Right lobe of liver (tissue), 6 donors: Measurements from ENCODE around the gene PXDN. TPM values are rescaled to one million over a fixed set of nuclear protein-coding genes. Genes with fewer than 3 reads are reported as not detected.
A peak's percentile ranks its signal among the peaks of the same experiment; 100 is the strongest.

ENCODE experiments used
- ATAC-seq, 4 donors: fragments of 200-7000 bp; cut with Tn5 transposase; one replicate each; pipeline ENCODE4 v1.9.1; 2020; ENCODE audit warnings: mild to moderate bottlenecking in 4 of 4, moderate library complexity in 4 of 4
- DNase-seq, 3 donors: peaks; one replicate each; pipeline ENCODE4 v3.0.0-alpha.2; 2020
- H3K27ac ChIP-seq, 3 donors: fragments of 200-600 bp; one replicate each; pipeline ENCODE4 v1.8.0; 2022
- H3K27me3 ChIP-seq, 2 donors: fragments of 200-600 bp; one replicate each; pipeline ENCODE4 v1.8.0; 2022
- H3K36me3 ChIP-seq, 4 donors: fragments of 200-600 bp; sonication (generic) in 1 of 4; one replicate each; pipeline versions ENCODE4 v1.5.1 to v1.8.0; 2017 to 2022; ENCODE audit warnings: control low read depth in 1 of 4
- H3K4me1 ChIP-seq, 4 donors: fragments of 200-600 bp; sonication (generic) in 1 of 4; one replicate each; pipeline versions ENCODE4 v1.5.1 to v1.8.0; 2017 to 2022; ENCODE audit warnings: control low read depth in 1 of 4
- H3K4me3 ChIP-seq, 3 donors: fragments of 200-600 bp; one replicate each; pipeline ENCODE4 v1.8.0; 2022
- H3K9me3 ChIP-seq, 4 donors: fragments of 200-600 bp; sonication (generic) in 1 of 4; one replicate each; pipeline versions ENCODE4 v1.5.1 to v1.8.0; 2017 to 2022; ENCODE audit warnings: control low read depth in 1 of 4
- CTCF ChIP-seq, 4 donors: fragments of 200-600 bp in 3 of 4; fragments of 450-650 bp in 1 of 4; IDR thresholded peaks; one replicate each; pipeline versions ENCODE4 v1.5.1 to v1.8.0; 2016 to 2022; ENCODE audit warnings: antibody characterized with exemption in 4 of 4, mild to moderate bottlenecking in 2 of 4
- POLR2A ChIP-seq: fragments of 450-650 bp; IDR thresholded peaks from one replicate; pipeline ENCODE4 v1.6.1; 2017; ENCODE audit warnings: antibody characterized with exemption, mild to moderate bottlenecking
- WGBS: methylation state at CpG from one replicate; pipeline ENCODE4 v1.1.6; 2018; ENCODE audit warnings: low coverage, low lambda C conversion rate; ENCODE audit not compliant: insufficient coverage; ENCODE audit errors: missing lambda C conversion rate; 5-methylcytosine and 5-hydroxymethylcytosine counted together
- intact Hi-C, 2 donors: fragments of 100-400 bp; cut with DNase I; formaldehyde crosslinking; loops; one replicate each; pipeline versions ENCODE4 v1.11.2 to v1.14.1; 2022
- total RNA-seq, 6 experiments: library from RNA; depleted of rRNA in 2 of 6; stranded (reverse); fragments of >200 nt in 2 of 6; fragmentation: NEBNext Ultra II Directional in 3 of 6; extraction: Animal tissue kit (Norgen Biotek cat#: 25700) in 3 of 6; gene quantifications; one replicate each; pipeline versions ENCODE4 v1.1.0 to v1.2.4, GENCODE V29; 2016 to 2023
- donor health status: DM: no; HTN: yes; CAD: no.
- donor health status: DM: no; HTN: no; CAD: no.
- donor health status: DM: no; HTN: no; CAD: no.
- donor health status: DM: no; HTN: yes; CAD: no.
- donor health status: DM: no; HTN: yes; CAD: no.

The PXDN gene
- total RNA-seq, 6 experiments from 2014 or later = 5.5 to 21.0 (median 11.4) TPM

DNA sequence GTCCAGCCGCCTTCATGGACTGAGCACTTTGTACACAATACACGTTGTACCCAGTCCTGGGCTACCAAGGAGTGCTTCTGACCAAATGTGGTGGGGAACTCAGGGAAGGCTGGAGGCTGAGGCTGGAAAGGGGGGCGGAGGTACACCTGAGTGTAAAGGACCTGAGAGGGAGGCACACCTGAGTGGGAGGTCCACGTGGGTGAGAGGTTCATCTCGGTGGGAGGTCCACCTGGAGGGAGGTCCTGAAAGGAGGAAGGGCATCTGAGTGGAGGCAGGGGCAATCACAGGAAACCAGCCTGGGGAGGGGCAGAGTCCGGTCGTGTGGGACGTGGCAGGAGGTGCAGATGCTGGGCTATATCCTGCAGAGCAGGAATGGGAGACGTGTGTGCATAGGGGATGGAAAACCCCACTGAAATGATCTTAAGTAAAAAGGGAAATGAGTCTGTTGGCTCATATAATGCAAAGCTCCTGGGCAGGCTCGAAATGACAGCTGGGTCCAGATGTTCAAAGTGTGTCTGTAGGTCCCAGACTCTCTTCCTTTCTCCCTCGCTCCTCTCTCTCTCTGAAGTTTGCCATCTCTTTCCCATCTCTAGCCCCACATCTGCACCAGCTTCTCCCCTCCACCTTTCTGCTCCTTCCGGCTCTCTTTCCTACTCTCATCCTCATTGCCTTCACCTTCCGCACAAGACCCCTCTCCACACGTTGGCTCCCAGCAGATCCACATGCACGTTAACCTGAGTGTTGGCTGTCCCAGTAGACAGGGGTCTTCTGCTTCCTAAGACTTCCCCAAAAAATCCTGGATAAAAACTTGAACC lies 137.7 kb downstream of the PXDN start:
- no peak overlapping the region for H3K4me3 ChIP-seq
- no peaks in the 10 kb centered on the region for H3K27me3 ChIP-seq
- peak overlapping the region in 1 of 3 donors; percentile 28 for H3K27ac ChIP-seq
- peak in 1 of 4 donors; percentile 14 for ATAC-seq
- H3K4me1 ChIP-seq = no peaks in the 10 kb centered on the region
- no peaks in the 10 kb centered on the region for H3K36me3 ChIP-seq
- no peaks in the 10 kb centered on the region for H3K9me3 ChIP-seq
- peak in 1 of 3 donors; percentile 34 for DNase-seq
- intact Hi-C loops = no loop called here
- TF ChIP-seq POLR2A (no peak), CTCF (IDR thresholded peaks at IDR 0.05) (no peak)
- WGBS = 39% methylated on average over 14 of the region's 15 CpGs

DNA sequence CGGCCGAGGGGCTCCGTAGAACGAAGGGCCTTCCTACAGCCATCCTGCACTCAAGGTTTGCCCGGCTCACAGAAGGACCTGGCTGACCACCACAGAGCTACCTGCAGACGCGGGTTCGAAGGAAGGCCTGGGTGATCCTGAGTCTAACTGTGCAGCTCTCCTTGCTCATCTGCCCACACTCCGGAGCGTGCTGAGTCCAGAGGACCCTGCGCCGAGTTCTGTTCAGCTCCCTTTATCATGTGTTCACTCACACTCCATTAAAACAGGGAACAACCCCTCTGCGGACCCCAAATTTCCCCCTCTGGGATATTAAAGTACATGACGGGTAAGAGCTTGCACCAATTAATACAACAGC lies 138.3 kb downstream of the PXDN start:
- intact Hi-C loops = no loop called here
- Histone ChIP-seq H3K27me3 (no peaks in the 10 kb centered on the region), H3K4me1 (no peaks in the 10 kb centered on the region), H3K27ac (peak overlapping the region in 1 of 3 donors; percentile 28), H3K9me3 (no peaks in the 10 kb centered on the region), H3K36me3 (no peaks in the 10 kb centered on the region), H3K4me3 (no peak overlapping the region)
- no CpG with 5 or more reads among the region's 14 CpGs for WGBS
- ATAC-seq (no peak), DNase-seq (no peak)
- no peak for TF ChIP-seq CTCF (IDR thresholded peaks at IDR 0.05)
- no peak for TF ChIP-seq POLR2A

DNA sequence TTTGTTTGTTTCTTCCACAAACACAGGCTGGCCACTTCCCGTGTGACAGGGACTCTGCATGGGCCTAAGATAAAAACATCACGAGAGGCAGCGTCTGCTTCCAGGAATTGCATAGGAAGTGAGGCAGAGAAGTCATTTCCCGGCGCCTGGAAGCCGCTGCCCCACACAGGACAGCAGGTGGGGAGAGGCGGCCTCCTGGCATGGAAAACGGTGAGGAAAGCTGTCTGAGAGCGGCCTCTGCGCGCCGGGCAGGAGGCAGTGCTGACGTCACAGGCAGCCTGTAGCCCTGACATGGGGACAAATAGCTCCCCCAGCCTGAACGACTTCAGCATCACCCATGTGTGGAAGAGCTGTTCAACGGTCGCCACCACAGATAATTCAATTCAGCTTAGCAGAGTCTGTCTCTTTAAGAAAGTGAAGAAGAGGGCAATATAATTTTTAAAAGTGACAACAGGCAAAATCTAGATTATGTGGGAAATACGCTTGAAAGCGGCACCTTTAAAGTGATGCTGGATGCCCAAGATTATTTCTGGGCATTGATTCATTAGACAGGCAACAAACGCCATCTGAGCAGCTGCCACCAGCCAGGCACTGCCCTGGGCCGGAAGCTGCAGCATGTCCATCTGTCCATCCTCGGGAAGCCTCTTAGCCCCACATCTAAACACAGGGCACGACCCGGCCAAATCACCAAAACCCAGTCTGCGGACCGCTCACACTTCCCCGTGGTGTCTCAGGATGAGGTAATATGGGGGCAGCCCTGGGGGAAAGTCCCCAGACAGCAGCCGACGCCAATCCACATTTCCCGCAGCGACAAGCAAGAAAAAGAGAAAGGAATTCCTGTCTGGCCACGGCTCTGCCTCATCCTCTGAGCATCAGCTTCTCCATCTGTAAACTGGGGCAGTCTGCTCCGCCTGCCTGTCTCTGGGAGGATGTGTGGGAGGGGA lies 138.9 kb downstream of the PXDN start:
- H3K4me3 ChIP-seq = no peak overlapping the region
- no peaks in the 10 kb centered on the region for H3K4me1 ChIP-seq
- intact Hi-C loops = no loop called here
- H3K27me3 ChIP-seq = no peaks in the 10 kb centered on the region
- no peaks in the 10 kb centered on the region for H3K36me3 ChIP-seq
- peak in 2 of 3 donors; percentile 59 to 67 for DNase-seq
- no peak for TF ChIP-seq CTCF (IDR thresholded peaks at IDR 0.05)
- TF ChIP-seq POLR2A = no peak
- peak; percentile 61 to 76 (median 66) for ATAC-seq
- 21% methylated on average over 17 of the region's 32 CpGs for WGBS
- H3K27ac ChIP-seq = peak overlapping the region; percentile 10 to 49 (median 47)
- no peaks in the 10 kb centered on the region for H3K9me3 ChIP-seq

DNA sequence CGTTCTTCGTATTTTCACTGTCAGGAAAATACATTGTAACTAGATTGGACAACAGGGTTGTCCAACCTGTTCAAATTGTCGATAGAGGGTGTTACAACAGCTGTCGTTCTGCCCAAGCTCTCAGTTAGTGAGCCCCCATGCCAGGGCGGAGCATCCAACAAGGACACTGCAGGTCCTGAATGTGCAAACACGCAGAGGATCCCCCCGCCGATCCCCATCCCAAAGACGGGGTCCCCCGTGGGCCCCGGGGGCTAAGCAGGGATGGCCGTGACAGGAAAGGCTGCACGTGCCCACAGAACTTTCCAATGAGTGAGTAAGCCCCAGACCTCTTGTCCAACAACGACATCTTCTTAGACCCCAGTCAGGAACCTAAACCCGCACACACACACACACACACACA lies 140.8 kb downstream of the PXDN start:
- Histone ChIP-seq H3K9me3 (no peaks in the 10 kb centered on the region), H3K36me3 (no peaks in the 10 kb centered on the region), H3K27me3 (no peaks in the 10 kb centered on the region), H3K27ac (no peak overlapping the region), H3K4me3 (no peak overlapping the region), H3K4me1 (no peaks in the 10 kb centered on the region)
- DNase-seq (peak in 1 of 3 donors; percentile 35), ATAC-seq (no peak)
- TF ChIP-seq CTCF (IDR thresholded peaks at IDR 0.05) = no peak
- no peak for TF ChIP-seq POLR2A
- intact Hi-C loops = no loop called here
- WGBS = 82% methylated on average over 3 of the region's 15 CpGs
